K562 (cell line): Measurements from ENCODE around the gene ITGB6. TPM values are rescaled to one million over a fixed set of nuclear protein-coding genes. Genes with fewer than 3 reads are reported as not detected.

Source experiments
- ATAC-seq: fragments of 200-7000 bp; cut with Tn5 transposase; 3 replicates; pipeline ENCODE4 v1.9.1; 2020; ENCODE audit warnings: moderate library complexity
- BruUV-seq: library from RNA; stranded (reverse); fragments of 400-500 nt; replicated peaks from 2 replicates; lab custom pipeline; 2021; lab: Mats Ljungman, UMichigan
- CTCF ChIA-PET: fragments of 300-600 bp; formaldehyde crosslinking; extraction: SDS; loops from one replicate; lab custom pipeline; 2021; ENCODE audit warnings: low intra/inter-chr PET ratio; lab: Yijun Ruan, JAX
- POLR2A ChIA-PET: fragments of 300-600, 350-650 bp; sonication (Branson Sonifier 250); formaldehyde crosslinking; extraction: SDS; loops from one replicate; lab custom pipeline; 2021; ENCODE audit warnings: antibody characterized with exemption, inconsistent platforms; lab: Yijun Ruan, JAX
- DNase-seq, 4 experiments: peaks; one replicate each; pipeline versions ENCODE4 v3.0.0 to v3.0.0-alpha.2; 2011 to 2018; ENCODE audit warnings: low spot score in 3 of 4, mixed read lengths in 3 of 4; ENCODE audit errors: extremely low read depth in 1 of 4
- FAIRE-seq: peaks from 2 replicates; lab custom pipeline; 2011; peaks lifted over from hg19 to GRCh38; lab: Jason Lieb, UNC
- H2AFZ ChIP-seq: 2 replicates; pipeline ENCODE4 v1.6.0; 2011; ENCODE audit warnings: low read depth, low read length, control low read depth, inconsistent platforms
- H3K27ac ChIP-seq: fragments of 200-600 bp; 3 replicates; pipeline ENCODE4 v1.8.0; 2011; ENCODE audit warnings: low read depth, mild to moderate bottlenecking, control low read depth, inconsistent platforms, low read length, moderate library complexity, mixed read lengths; ENCODE audit errors: extremely low read depth
- H3K27me3 ChIP-seq, 2 experiments: fragments of 300-600 bp in 1 of 2; 2 replicates in 1 of 2; 3 replicates in 1 of 2; pipeline versions ENCODE4 v1.6.0 to v1.8.0; 2011; ENCODE audit warnings: inconsistent platforms in 2 of 2, low read length in 2 of 2, mild to moderate bottlenecking in 1 of 2, mixed read lengths in 1 of 2, moderate library complexity in 1 of 2; ENCODE audit not compliant: control insufficient read depth in 2 of 2, insufficient read depth in 2 of 2
- H3K36me3 ChIP-seq: fragments of 300-600 bp; 3 replicates; pipeline ENCODE4 v1.8.0; 2011; ENCODE audit warnings: mild to moderate bottlenecking, low read length, inconsistent platforms; ENCODE audit not compliant: control insufficient read depth, insufficient read depth
- H3K4me1 ChIP-seq, 2 experiments: fragments of 200-600 bp in 1 of 2; replicated peaks in 1 of 2; 2 replicates in 1 of 2; 3 replicates in 1 of 2; pipeline versions ENCODE4 v1.5.1 to v1.8.0; 2011; ENCODE audit warnings: inconsistent platforms in 2 of 2, low read length in 2 of 2, mild to moderate bottlenecking in 1 of 2, mixed read lengths in 1 of 2, moderate library complexity in 1 of 2; ENCODE audit not compliant: control insufficient read depth in 2 of 2, insufficient read depth in 2 of 2
- H3K4me2 ChIP-seq: 2 replicates; pipeline ENCODE4 v1.6.1; 2011; ENCODE audit warnings: low read length, control low read depth, inconsistent platforms, mixed read lengths; ENCODE audit not compliant: insufficient read depth
- H3K4me3 ChIP-seq: fragments of 200-600 bp; sonication (generic), shearing (Covaris generic); 2 replicates; pipeline ENCODE4 v1.5.1; 2016; ENCODE audit warnings: control low read depth, inconsistent platforms
- H3K79me2 ChIP-seq: fragments of 200-600 bp; 3 replicates; pipeline ENCODE4 v1.8.0; 2011; ENCODE audit warnings: low read length, inconsistent platforms; ENCODE audit not compliant: control insufficient read depth, insufficient read depth
- H3K9ac ChIP-seq, 2 experiments: 2 replicates each; pipeline versions ENCODE4 v1.6.0 to v1.6.1; 2011; ENCODE audit warnings: low read depth in 2 of 2, low read length in 2 of 2, control low read depth in 1 of 2, inconsistent platforms in 1 of 2, mild to moderate bottlenecking in 1 of 2, mixed read lengths in 1 of 2; ENCODE audit not compliant: insufficient read depth in 1 of 2
- H3K9me1 ChIP-seq: one replicate; pipeline ENCODE4 v1.6.0; 2011; ENCODE audit warnings: inconsistent platforms, mild to moderate bottlenecking, low read length, moderate library complexity; ENCODE audit not compliant: control insufficient read depth, insufficient read depth
- H3K9me3 ChIP-seq: replicated peaks from 2 replicates; pipeline ENCODE4 v1.5.1; 2011; ENCODE audit warnings: low read depth, low read length, inconsistent platforms; ENCODE audit not compliant: control insufficient read depth, insufficient read depth
- H4K20me1 ChIP-seq: replicated peaks from 2 replicates; pipeline ENCODE4 v1.6.1; 2011; ENCODE audit warnings: low read length, inconsistent platforms, mixed read lengths; ENCODE audit not compliant: control insufficient read depth, insufficient read depth
- HNRNPLL ChIP-seq: fragments of 200-400 bp; formaldehyde crosslinking; IDR thresholded peaks from 2 replicates; pipeline ENCODE4 v1.6.1; 2017; ENCODE audit warnings: low read length, low read depth, mild to moderate bottlenecking; ENCODE audit not compliant: poor library complexity, severe bottlenecking
- KLF13 ChIP-seq: fragments of 450-650 bp; IDR thresholded peaks from 2 replicates; pipeline ENCODE4 v1.6.1; 2016; ENCODE audit warnings: missing genetic modification characterization, low read depth, mild to moderate bottlenecking, missing compliant biosample characterization, moderate library complexity, borderline replicate concordance
- OTX1 ChIP-seq: fragments of 450-650 bp; formaldehyde crosslinking; IDR thresholded peaks from 2 replicates; pipeline ENCODE4 v1.4.0; 2022; ENCODE audit warnings: mild to moderate bottlenecking
- SMARCE1 ChIP-seq: fragments of 450-650 bp; IDR thresholded peaks from 2 replicates; pipeline ENCODE4 v1.7.1; 2016; ENCODE audit warnings: mild to moderate bottlenecking
- USF1 ChIP-seq: sonication (generic); formaldehyde crosslinking; IDR thresholded peaks from 2 replicates; pipeline ENCODE4 v1.9.0; 2022; ENCODE audit warnings: mild to moderate bottlenecking, missing genetic modification reagents
- WGBS: fragments of 100-300 bp; shearing (Covaris generic); methylation state at CpG from one replicate; pipeline ENCODE4 v1.1.6; 2016; ENCODE audit warnings: low coverage, mixed read lengths; ENCODE audit not compliant: insufficient coverage; ENCODE audit errors: missing lambda C conversion rate; 5-methylcytosine and 5-hydroxymethylcytosine counted together
- in situ Hi-C: fragments of 300-500 bp; cut with MboI; formaldehyde crosslinking; loops from 4 replicates; pipeline ENCODE4 v1.15.0; 2018; ENCODE audit warnings: inconsistent platforms, mixed read lengths
- intact Hi-C: fragments of 100-400 bp; cut with micrococcal nuclease; formaldehyde crosslinking; loops from 2 replicates; pipeline ENCODE4 v1.14.2; 2022
- polyA plus RNA-seq, 8 experiments: library from polyadenylated mRNA; depleted of rRNA in 4 of 8; stranded (reverse) in 5 of 8; unstranded in 3 of 8; fragments of >200 nt; fragmentation: Nextera tagmentation in 2 of 8; fragmentation: Illumina TruSeq in 1 of 8; extraction: Ambion mirVana in 2 of 8; extraction: Trizol in 1 of 8; gene quantifications; 2 replicates each; pipeline versions ENCODE4 v1.2.1 to v1.2.3, GENCODE V29; 2011 to 2014; ENCODE audit warnings: inconsistent platforms in 1 of 8, missing spikeins in 1 of 8
- total RNA-seq, 7 experiments: library from RNA; depleted of rRNA in 6 of 7; stranded (reverse); fragments of >200 nt in 6 of 7; fragmentation: Illumina TruSeq in 2 of 7; extraction: Trizol in 2 of 7; gene quantifications; 2 replicates each; pipeline versions ENCODE4 v1.2.1 to v1.2.3, GENCODE V29; 2011 to 2021; ENCODE audit warnings: low replicate concordance in 1 of 7
- TF ChIP-seq, protein P1 (sequence below): fragments of 250-450 bp; sonication (Bioruptor Pico); IDR thresholded peaks from 2 replicates; pipeline ENCODE4 v1.8.0; 2022; ENCODE audit warnings: inconsistent platforms, mild to moderate bottlenecking, moderate library complexity, borderline replicate concordance
- TF ChIP-seq, protein P2 (sequence below): sonication (generic); formaldehyde crosslinking; IDR thresholded peaks from 2 replicates; pipeline ENCODE4 v1.8.1; 2022; ENCODE audit warnings: missing genetic modification reagents
- TF ChIP-seq, protein P3 (sequence below): fragments of 250-450 bp; sonication (Bioruptor Pico); IDR thresholded peaks from 2 replicates; pipeline ENCODE4 v1.4.0; 2020; ENCODE audit warnings: borderline replicate concordance

Gene ITGB6
- total and polyA plus RNA-seq, 9 of the 15 experiments (the other 6 are each of a cell fraction or from before 2014, with no cell fraction given): 0.18 TPM; not detected in 8

DNA sequence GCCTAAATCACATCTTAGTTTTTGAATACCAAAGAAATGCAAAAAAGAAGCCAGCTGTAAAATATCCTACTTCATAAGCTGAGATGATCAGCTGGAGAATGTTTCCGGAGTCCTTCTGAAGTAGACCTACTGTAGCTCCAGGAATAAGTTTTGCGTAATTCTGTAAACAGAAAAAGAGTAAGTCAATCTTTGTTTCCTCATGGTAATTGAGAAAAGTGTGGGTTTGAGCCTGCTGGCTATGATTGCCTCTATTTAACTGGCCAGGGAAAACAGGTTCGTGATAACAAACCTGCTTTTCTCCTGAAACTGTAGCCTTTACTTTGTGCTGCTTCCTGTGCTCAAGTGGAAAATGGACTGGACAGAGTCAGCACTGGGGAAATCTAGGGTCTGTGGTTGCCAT lies 58.2 kb downstream of the ITGB6 start:
- intact Hi-C loops: no loop called here
- Histone ChIP-seq H3K4me1 (no peaks in the 10 kb centered on the region), H4K20me1 (no peaks in the 10 kb centered on the region), H3K27ac (no peak overlapping the region), H3K9me1 (no peaks in the 10 kb centered on the region), H2AFZ (no peak overlapping the region), H3K4me3 (no peak overlapping the region), H3K79me2 (no peaks in the 10 kb centered on the region), H3K4me2 (no peak overlapping the region), H3K9ac (no peak overlapping the region), H3K9me3 (no peaks in the 10 kb centered on the region), H3K36me3 (no peaks in the 10 kb centered on the region), H3K27me3 (no peaks in the 10 kb centered on the region; a peak in 2 of 5 replicates)
- FAIRE-seq (no peak), ATAC-seq (no peak), DNase-seq (no peak)
- no TSS peak for BruUV-seq
- CTCF ChIA-PET: no interaction called here
- 0% methylated on average over 3 of the region's 3 CpGs for WGBS
- in situ Hi-C loops: no loop called here
- POLR2A ChIA-PET: no interaction called here
- TF ChIP-seq SMARCE1 (no peak), KLF13 (tag) (no peak), HNRNPLL (no peak)
- TF ChIP-seq, protein P1, sequence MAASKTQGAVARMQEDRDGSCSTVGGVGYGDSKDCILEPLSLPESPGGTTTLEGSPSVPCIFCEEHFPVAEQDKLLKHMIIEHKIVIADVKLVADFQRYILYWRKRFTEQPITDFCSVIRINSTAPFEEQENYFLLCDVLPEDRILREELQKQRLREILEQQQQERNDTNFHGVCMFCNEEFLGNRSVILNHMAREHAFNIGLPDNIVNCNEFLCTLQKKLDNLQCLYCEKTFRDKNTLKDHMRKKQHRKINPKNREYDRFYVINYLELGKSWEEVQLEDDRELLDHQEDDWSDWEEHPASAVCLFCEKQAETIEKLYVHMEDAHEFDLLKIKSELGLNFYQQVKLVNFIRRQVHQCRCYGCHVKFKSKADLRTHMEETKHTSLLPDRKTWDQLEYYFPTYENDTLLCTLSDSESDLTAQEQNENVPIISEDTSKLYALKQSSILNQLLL (CRISPR knock-in tag): no peak

- ATAC-seq (no peak), DNase-seq (no peak), FAIRE-seq (no peak)
- intact Hi-C loops: no loop called here
- Histone ChIP-seq H3K9me1 (no peaks in the 10 kb centered on the region), H3K27me3 (no peaks in the 10 kb centered on the region; a peak in 2 of 5 replicates), H3K4me1 (no peaks in the 10 kb centered on the region), H3K79me2 (no peaks in the 10 kb centered on the region), H3K27ac (no peak overlapping the region), H4K20me1 (no peaks in the 10 kb centered on the region), H3K36me3 (no peaks in the 10 kb centered on the region), H3K9me3 (no peaks in the 10 kb centered on the region), H2AFZ (no peak overlapping the region), H3K4me2 (no peak overlapping the region), H3K4me3 (no peak overlapping the region), H3K9ac (no peak overlapping the region)
- WGBS: 2% methylated on average over 4 of the region's 4 CpGs
- CTCF ChIA-PET: no interaction called here
- POLR2A ChIA-PET: no interaction called here
- BruUV-seq: no TSS peak
- in situ Hi-C loops: no loop called here
- TF ChIP-seq, protein P2, sequence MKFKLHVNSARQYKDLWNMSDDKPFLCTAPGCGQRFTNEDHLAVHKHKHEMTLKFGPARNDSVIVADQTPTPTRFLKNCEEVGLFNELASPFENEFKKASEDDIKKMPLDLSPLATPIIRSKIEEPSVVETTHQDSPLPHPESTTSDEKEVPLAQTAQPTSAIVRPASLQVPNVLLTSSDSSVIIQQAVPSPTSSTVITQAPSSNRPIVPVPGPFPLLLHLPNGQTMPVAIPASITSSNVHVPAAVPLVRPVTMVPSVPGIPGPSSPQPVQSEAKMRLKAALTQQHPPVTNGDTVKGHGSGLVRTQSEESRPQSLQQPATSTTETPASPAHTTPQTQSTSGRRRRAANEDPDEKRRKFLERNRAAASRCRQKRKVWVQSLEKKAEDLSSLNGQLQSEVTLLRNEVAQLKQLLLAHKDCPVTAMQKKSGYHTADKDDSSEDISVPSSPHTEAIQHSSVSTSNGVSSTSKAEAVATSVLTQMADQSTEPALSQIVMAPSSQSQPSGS (CRISPR knock-in tag): no peak
- no peak for TF ChIP-seq OTX1 (CRISPR knock-in tag)
- TF ChIP-seq, protein P3, sequence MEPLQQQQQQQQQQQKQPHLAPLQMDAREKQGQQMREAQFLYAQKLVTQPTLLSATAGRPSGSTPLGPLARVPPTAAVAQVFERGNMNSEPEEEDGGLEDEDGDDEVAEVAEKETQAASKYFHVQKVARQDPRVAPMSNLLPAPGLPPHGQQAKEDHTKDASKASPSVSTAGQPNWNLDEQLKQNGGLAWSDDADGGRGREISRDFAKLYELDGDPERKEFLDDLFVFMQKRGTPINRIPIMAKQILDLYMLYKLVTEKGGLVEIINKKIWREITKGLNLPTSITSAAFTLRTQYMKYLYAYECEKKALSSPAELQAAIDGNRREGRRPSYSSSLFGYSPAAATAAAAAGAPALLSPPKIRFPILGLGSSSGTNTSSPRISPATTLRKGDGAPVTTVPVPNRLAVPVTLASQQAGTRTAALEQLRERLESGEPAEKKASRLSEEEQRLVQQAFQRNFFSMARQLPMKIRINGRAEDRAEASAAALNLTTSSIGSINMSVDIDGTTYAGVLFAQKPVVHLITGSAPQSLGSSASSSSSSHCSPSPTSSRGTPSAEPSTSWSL (CRISPR knock-in tag): no peak
- no peak for TF ChIP-seq USF1 (CRISPR knock-in tag)
Measured at GRCh38 chr2:160141419-160141818, 58.7 kb downstream of the ITGB6 start.
